HG03025 (cell line): Measurements from ENCODE around the gene SLC6A3.
"Not testable (repeated sequence)": the region's sequence is repeated elsewhere in the genome, so short reads cannot be mapped to it uniquely, and the experiment has no call there.

Experiments
- ATAC-seq: cut with Tn5 transposase; IDR thresholded peaks from one replicate; pipeline ENCODE4 v1.9.1; 2021; ENCODE audit warnings: mild to moderate bottlenecking, moderate library complexity; ENCODE audit not compliant: unreplicated experiment, low FRiP score

The SLC6A3 gene

DNA sequence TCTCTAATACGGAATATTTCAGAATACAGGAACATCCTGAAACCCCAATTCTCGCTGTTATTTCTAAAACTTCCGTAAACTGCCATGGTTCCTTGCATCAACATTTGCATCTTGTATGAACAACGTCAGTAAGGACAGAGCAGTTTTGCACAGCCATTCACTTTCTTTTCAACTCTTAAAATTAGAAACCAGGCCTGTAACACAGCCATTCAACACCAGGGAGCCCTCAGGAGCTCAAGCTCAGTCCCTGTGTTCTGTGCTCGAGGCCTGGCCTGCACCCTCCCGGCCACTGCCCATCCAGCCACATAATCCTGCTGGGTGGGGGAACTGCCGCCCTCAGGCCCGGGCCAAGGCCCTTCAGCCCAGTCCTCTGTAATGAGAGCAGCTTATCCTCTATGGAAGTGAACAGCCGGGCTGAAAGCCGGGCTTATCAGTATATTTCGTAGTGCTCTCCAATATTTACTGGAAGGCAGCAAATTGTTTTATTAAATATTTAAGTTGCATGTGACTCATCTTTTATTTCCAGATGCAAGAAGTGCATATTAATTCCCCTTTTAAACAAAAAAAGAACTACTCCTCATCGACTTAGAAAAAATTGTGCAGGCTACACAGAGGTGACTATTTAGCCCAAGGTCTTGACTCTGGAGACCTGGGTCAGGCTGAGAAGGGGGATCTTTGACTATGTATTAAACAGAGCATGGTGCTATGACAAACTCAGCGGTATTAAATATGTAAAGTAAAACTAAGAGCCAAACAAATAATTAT lies 33.2 kb upstream of the SLC6A3 start:
- no peak for ATAC-seq

DNA sequence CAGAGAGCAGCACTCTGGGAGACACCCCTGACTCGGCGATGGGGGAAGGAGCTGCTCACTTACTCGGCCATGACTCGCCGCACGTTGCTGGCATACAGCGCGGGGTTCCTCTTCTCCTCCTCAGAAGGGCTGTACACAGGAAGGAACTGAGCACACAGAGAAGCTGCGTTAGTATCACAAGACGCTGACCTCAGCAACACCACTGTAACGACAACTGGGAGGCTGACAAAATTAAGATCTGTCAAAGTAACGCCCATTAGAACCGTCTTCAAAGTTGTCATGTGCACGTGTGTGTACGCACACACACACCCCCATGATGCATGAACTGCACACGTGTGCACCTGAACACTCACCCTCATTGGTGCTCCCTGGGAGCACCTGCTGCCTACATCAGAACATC lies 32.1 kb upstream of the SLC6A3 start:
- no peak for ATAC-seq

DNA sequence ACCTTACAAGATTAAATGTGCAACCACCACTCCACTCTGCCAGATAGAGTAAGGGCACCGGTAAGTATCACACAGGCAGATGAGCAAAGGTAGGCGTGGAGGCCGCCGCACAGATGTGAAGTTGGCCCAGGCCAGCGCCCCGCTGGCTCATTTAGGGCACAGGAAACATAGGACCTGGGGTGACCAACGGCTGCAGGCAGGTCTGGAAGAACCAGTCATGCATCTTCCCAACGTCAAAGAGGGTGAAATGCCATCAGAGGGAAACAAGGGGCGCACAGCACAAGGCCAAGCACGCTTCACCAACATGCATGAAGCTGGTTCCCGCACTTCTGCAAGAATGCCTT lies 31.7 kb upstream of the SLC6A3 start:
- ATAC-seq = no peak

DNA sequence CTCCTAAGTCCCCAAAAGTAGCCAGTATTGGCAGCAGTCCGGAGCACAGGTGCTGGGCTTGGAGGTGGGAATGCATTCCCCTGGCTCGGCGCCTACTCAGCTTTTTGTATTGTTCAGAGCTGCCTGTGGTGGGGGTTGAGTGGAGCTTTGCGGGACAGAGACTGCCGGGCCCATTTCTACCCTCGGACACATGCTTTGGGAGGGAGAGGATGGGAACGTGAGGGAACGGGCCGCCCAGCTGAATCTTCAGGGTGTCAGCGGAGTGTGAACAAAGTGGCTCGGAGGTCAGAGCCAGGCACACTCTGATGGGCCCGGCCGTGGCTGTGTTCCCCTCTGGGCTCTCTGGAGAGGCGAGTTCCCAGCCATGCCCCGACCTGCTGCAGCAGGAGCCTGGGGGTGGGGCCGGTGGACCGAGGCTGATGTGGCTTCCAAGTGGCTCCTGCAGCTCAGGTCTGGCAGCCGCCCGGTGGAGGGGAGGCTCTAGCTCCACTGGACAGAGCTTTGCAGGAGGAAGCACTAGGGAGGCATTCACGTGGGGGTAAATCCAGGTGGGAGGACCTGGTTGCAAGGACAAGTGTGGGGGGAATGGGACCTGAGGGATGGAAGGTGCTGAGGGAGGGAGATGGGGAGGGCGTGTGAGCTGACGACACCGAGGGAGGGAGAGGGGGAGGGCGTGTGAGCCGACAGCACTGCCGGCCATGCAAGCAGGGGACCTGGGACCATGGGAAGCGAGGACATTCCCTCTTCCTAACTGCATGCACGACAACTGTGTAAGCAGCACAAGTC lies 31.1 kb upstream of the SLC6A3 start:
- no peak for ATAC-seq

DNA sequence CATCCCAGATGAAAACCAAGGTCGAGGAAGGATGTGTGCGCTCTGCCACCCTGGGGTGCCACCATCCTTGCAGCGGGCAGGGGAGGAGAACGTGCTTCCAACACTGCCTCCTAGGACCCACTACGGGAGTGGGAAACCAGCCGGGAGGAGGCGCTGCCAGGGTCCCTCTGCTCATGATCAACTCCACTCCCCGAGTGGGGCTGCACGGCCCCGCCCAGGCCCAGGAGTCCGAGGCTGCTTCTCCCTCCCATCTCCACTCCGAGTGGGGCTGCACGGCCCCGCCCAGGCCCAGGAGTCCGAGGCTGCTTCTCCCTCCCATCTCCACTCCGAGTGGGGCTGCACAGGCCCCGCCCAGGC lies 30.3 kb upstream of the SLC6A3 start:
- ATAC-seq = not testable (repeated sequence)

DNA sequence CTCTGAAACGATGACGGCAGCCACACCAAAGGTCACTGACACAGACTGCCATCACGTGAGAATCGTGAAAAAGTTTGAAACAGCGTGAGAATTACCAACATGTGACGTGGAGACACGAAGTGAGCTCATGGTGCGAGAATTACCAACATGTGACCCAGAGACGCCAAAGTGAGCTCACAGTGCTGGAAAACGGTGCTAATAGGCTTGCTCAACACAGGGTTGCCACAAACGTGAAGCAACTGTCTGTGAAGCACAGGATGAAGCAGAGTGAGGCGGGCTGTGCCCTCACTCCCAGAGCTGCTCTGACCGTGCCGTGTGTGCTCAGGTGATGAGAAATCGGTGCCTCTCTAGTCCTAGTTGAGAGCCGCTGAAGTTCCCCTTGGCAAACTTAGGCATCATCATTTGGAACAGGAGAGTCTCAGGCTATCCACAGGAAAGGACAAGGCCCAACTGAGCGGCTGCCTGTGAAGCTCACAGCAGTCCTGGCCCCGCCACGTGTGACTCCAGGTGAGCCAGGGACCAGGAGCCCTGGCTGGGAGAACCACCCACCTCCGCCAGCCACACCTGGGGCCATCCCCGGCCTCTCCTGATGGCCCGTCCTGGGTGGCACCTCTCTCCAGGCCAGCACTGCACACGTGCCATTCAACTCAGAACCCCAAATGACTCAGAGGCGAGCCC lies 29.8 kb upstream of the SLC6A3 start:
- no peak for ATAC-seq

DNA sequence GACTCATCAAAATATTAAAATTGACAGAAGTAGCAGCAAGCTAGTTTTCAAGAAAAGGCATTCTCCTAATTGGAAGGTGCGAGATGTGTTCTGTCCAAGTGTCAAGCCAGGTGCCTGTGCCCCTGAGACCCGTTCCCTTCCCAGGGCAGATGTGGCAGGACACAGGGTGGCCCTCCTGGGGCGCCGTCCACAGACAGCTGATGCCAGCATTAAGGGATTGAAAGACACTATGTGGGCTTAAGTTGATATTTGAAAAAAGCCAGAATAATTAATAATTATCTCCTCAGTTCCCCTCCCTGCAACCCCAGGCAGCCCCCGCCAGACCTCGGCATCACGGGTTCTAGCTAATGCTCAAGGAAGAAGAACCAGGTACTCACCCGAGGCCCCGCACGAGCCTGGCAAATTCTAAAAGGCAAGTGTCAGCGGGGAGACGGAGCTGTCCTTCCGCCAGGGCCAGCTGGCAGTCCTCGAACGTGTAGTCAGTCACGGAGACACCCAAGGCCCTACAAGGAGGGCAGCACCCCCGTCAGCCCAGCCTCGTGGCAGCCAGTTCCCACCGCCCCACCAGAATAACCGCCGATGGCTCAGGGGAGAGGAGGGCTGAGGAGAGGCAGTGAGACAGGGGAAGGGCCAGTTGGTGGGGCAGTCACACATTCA lies 29.1 kb upstream of the SLC6A3 start:
- ATAC-seq = no peak

DNA sequence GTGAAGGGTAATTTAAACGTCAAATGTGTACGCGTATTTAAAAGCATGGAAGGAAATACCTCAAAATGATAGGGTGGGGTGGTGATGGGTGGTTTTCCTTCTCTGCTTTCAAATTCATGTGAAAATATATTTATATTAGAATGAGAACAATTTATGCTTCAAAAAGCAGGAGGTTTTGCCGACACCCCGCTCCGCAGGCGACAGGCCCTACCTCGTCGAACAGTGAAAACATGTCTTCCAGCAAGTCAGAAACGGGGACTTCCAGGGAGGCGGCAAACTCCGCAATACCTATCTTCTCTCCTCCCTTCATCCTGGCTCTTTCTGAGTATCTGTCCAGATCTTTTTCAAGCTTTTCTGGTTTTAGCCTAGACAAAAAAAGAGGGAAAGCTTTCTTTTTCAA lies 28.5 kb upstream of the SLC6A3 start:
- no peak for ATAC-seq

DNA sequence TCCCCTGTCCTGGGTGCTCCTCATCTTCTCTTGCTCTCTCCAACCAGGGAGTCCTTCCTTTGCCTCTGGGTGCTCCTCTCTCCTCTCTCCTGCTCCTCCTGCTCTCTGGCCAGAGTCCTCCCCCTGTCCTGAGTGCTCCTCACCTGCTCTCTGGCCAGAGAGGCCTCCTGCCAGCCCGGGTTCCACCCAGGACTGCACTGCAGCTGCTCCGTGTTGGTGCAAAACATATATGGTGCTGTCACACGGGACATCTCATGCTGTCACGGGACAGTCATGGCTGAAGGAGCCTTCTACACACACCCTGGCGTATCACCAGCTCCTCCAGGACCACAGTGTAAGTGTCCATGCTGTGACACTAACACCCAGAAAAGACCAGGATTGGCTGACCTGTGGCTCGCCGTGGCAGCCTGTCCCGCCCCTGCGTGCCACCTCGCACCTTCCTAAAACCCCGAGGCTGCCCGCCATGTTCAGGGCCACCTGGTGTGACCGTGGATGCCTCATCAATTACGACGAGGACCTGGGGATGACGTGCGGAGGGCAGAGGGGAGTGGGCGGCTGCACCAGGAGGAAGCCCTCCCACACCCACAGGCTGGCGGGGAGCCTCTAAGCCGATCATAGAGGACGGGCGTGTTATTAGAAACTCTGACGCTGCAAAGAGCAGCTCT lies 27.9 kb upstream of the SLC6A3 start:
- no peak for ATAC-seq

DNA sequence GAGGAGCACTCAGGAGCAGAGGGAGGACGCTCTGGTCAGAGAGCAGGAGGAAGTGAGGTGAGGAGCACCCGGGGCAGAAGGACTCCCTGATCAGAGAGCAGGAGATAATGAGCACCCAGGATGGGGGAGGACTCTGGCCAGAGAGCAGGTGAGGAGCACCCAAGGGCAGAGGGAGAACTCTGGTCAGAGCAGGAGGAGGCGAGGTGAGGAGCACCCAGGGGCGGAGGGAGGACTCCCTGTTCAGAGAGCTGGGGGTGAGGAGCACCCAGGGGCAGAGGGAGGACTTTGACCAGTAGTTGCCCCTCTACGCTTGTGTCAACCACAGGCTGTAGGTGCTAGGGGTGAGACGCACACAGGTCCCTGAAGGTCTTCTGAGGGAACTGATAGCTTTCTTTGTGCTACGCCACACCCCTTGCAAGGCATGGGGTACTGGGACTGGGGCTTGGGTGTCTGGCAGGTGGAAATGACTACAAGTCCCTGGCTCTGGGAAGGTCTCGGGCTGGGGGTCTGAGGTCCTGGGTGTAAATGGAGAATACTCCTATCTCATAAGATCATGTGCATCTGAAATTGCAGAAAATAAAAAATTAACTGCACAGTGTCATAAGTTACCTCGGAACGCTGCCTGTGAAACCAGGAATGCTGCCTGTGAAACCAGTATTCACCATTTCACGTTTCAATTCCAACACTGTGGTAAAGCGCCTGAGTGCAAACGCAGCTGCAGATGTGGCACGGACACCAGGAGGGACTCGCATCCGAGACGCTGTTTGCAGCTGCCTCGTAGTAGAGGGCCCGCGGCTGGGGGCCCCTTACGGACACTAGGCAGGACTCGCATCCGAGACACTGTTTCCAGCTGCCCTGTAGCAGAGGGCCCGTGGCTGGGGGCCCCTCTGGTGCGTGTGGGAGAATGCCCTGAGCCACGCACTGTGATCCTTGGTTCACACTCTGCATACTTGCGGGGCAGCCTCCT lies 27.0 kb upstream of the SLC6A3 start:
- no peak for ATAC-seq

DNA sequence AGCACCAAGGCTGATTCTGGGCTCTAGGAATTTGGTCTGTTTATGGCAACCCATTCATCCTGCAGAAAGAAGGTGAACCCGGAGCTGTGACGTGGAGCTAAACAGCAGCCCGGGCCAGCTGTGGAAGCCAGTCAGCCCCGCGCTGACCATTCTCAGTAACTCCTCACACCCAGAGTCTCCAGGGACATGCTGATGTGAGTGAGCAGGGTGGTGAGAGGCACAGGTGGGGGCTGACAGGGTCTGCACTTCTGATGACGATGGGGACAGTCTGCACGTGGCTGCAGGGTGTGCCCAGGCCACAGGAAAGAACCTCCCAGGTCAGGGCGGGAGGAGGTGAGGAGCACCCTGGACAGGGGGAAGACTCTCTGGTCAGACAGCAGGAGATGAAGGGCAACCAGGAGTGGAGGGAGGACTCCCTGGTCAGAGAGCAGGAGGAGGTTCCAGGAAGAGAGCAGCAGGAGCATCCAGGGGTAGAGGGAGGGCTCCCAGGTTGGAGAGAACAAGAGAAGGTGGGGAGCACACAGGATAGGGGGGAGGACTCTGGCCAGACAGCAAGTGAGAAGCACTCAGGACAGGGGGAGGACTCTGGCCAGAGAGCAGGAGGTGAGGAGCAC lies 26.1 kb upstream of the SLC6A3 start:
- ATAC-seq = no peak

DNA sequence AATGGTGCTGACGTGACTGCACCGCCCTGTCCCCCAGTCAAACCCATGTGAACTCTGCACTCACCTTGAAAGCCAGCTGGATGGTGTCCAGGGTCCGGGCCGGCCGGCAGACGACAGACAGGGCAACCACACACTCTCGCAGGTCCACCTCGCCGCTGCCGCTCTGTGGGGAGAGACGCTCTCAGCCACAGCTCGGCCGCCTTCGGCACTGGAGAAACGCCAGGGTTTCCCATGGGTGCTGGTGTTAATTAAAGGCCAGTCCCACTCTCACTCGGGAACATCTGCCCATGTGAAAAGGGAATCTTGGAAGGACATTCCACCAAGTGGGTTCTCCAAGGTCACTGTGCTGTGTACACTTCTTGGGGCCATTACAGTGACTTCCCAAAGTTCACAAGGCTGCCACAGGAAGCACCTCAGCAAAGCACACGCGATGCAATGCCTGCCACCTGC lies 25.5 kb upstream of the SLC6A3 start:
- ATAC-seq = no peak

DNA sequence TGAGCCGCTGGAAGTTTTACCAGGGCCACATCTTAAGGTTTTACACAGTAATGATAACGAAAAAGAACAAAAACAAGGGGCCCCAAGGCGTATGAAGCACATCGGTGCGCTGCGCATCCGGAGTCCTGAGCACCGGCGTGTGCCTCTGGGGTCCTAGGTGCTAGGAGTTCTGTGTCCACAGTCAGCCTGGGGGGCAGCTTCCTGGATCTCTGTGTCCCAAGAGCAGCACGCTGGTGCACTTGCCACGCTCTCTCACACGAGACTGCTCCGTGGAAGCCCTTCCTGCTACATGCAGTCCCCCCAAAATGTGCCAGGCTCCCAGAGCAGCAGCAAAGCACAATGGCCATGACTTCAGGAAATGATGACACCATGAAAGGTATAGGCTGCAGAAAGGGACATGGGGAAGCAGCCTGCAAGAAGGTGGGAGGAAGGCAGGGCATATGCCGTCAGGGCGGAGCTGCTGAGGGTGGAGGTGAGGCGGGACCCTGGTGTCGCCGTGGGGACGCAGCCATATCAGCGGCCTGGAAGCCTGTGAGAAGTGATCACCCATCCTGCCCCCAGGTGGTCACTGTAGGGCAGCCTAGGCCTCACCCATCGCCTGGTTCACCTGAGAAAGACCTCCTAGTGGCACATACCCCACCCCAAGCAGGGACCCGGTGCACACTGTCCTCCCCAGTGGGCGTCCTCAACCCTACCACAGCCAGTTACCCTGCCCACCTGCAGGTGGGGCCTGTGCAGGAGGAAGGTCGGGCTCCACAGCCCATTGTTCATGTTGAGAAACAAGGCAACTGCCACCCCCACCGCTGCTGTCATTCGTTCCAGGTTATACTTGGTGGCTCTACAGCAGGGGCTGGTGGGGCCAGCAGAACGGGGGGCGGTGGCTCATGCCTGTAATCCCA lies 23.6 kb upstream of the SLC6A3 start:
- ATAC-seq = no peak

DNA sequence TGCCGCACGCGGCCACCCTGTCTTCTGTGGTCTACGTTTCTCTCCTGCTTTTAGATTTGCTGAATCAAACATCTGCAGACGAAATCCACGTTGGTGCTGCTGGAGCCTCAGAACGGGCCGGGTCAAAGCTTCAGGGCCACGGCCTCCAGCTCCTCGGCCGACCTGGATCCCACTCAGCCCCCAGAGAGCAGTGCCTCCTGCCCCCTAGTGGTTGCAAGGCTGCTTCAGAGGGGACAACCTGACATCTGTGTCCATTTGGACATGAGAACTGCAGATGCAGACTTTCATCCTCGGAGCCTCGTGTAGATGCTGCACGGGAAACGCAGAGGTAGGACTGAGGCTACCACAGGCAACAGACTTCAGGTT lies 23.0 kb upstream of the SLC6A3 start:
- no peak for ATAC-seq

DNA sequence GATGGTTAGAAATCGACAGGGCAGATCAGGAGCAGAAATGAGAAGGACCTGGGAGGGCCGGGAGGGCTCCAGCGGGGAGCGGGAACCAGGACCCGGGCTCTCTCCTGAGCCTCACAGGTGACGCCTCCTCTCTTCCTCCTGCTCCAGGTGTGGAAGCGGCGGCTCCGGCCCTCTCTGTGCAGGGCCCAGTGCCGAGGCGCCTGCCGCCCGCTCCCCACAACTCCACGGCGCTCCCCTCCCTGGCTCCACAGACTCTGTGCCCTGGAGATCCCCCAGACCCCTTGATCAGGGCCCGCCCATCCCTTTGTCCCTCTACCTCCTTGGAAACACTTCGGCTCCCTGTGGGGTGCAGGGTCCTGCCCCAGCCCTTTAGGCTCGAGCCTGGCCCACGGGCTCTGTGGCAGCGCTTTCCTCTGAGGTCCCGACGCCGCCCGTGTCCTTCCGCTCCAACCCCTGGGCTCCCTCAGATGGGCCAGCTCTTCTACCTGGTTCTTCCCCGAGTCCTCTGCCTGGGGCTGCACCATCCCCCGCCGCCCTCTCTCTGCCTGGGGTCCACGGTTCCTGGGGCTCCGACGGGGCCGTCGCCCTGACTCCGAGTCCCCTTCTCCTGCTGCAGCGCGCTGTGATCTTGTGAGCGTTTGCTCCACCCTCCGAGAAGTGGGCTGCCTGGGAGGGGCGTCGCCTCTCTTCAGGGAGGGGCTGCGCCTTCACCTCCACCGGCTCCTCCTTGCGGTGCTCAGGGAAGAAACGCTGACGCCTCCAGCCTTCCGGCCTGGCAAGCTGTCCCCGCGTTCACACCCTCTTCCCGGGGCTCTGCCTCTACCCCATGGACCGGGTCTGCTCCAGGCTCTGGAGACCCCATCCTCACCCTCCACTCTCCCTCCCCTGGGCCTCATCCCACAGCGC lies 22.4 kb upstream of the SLC6A3 start:
- no peak for ATAC-seq

DNA sequence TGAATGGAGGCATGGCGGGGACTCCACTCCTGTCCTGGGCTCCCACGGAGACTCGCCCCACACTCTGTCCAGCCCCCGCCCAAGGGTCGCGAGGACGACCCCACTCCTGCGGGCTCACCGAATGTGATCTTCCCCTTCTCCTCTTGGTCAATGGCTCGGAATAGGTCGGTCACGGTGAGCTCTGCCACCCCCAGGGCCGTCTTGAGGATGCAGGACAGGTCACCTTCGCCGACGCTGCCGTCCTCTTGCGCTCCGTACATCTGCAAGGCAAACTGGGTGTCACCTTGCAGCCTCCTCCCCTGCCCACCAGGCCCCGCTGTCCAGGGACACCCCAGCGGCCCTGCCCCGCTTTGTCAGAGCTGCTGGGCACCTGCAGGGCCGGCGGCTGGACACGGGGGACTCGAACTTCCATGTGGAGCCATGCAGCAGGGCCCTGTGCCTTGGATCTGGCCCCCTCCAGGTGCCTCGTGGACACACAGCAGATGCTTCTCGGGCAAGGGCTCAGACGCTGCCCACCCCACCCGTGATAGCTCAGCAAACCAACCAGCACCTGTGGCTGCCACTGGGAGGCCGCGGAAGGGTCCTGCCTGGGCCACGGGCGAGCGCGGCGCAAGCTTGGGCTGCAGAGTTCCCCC lies 21.5 kb upstream of the SLC6A3 start:
- ATAC-seq = no peak
